Lower lobe of right lung (tissue), 2 donors: ENCODE data around the gene KRT35. TPM values are rescaled to one million over a fixed set of nuclear protein-coding genes. Genes with fewer than 3 reads are reported as not detected.

ENCODE experiments used
- ATAC-seq, 2 donors: fragments of 200-7000 bp; cut with Tn5 transposase; one replicate each; pipeline ENCODE4 v1.9.1; 2020 to 2022; ENCODE audit warnings: mild to moderate bottlenecking in 2 of 2, moderate library complexity in 2 of 2
- DNase-seq: peaks from one replicate; pipeline ENCODE4 v3.0.0-alpha.2; 2020
- H3K27ac ChIP-seq: fragments of 200-600 bp; one replicate; pipeline ENCODE4 v1.8.0; 2022
- H3K27me3 ChIP-seq: fragments of 200-600 bp; one replicate; pipeline ENCODE4 v1.8.0; 2022; ENCODE audit warnings: low read depth
- H3K36me3 ChIP-seq: fragments of 200-600 bp; one replicate; pipeline ENCODE4 v1.8.0; 2022; ENCODE audit warnings: mild to moderate bottlenecking
- H3K4me1 ChIP-seq: fragments of 200-600 bp; one replicate; pipeline ENCODE4 v1.8.0; 2022
- H3K4me3 ChIP-seq: fragments of 200-600 bp; one replicate; pipeline ENCODE4 v1.8.0; 2022; ENCODE audit warnings: mild to moderate bottlenecking
- H3K9me3 ChIP-seq: fragments of 200-600 bp; one replicate; pipeline ENCODE4 v1.8.0; 2022
- CTCF ChIP-seq: fragments of 200-600 bp; IDR thresholded peaks from one replicate; pipeline ENCODE4 v1.8.0; 2022; ENCODE audit warnings: antibody characterized with exemption, mild to moderate bottlenecking
- intact Hi-C: fragments of 100-400 bp; cut with DNase I; formaldehyde crosslinking; loops from one replicate; pipeline ENCODE4 v1.11.0; 2022
- total RNA-seq: library from RNA; stranded (reverse); fragmentation: NEBNext Ultra II Directional; extraction: Animal tissue kit (Norgen Biotek cat#: 25700); gene quantifications from one replicate; pipeline ENCODE4 v1.2.1, GENCODE V29; 2021
- donor health status: DM: no; HTN: yes; CAD: no; lungs with severe emphysema.

KRT35 gene
- total RNA-seq, 1 donor from 2014 or later, result not detected

- no peak overlapping the region for H3K4me3 ChIP-seq
- TF ChIP-seq CTCF, result no peak
- H3K36me3 ChIP-seq, result no peaks in the 10 kb centered on the region
- H3K9me3 ChIP-seq, result no peaks in the 10 kb centered on the region
- no peaks in the 10 kb centered on the region for H3K4me1 ChIP-seq
- H3K27me3 ChIP-seq, result no peaks in the 10 kb centered on the region
- DNase-seq (no peak), ATAC-seq (no peak)
- intact Hi-C loops, result no loop called here
- H3K27ac ChIP-seq, result no peak overlapping the region
Observed at GRCh38 chr17:41476866-41477815, 3.8 kb downstream of the KRT35 start.

GRCh38 chr17:41475421-41475820, 5.5 kb downstream of the KRT35 start:
- no peak overlapping the region for H3K27ac ChIP-seq
- intact Hi-C loops, result no loop called here
- DNase-seq (no peak), ATAC-seq (no peak)
- no peaks in the 10 kb centered on the region for H3K36me3 ChIP-seq
- no peaks in the 10 kb centered on the region for H3K27me3 ChIP-seq
- TF ChIP-seq CTCF, result no peak
- no peaks in the 10 kb centered on the region for H3K9me3 ChIP-seq
- no peak overlapping the region for H3K4me3 ChIP-seq
- H3K4me1 ChIP-seq, result no peaks in the 10 kb centered on the region

- Histone ChIP-seq H3K27ac (no peak overlapping the region), H3K4me1 (no peaks in the 10 kb centered on the region), H3K4me3 (no peak overlapping the region), H3K27me3 (no peaks in the 10 kb centered on the region), H3K36me3 (no peaks in the 10 kb centered on the region), H3K9me3 (no peaks in the 10 kb centered on the region)
- intact Hi-C loops, result no loop called here
- DNase-seq, result no peak
- TF ChIP-seq CTCF, result no peak
- no peak for ATAC-seq
Observed at GRCh38 chr17:41474863-41475262, 6.1 kb downstream of the KRT35 start.

GRCh38 chr17:41468346-41468745, 12.6 kb downstream of the KRT35 start:
- ATAC-seq (no peak), DNase-seq (no peak)
- intact Hi-C loops, result no loop called here
- H3K9me3 ChIP-seq, result peaks cover 4% of the 10 kb centered on the region
- H3K27me3 ChIP-seq, result no peaks in the 10 kb centered on the region
- no peak overlapping the region for H3K27ac ChIP-seq
- peaks cover 12% of the 10 kb centered on the region for H3K4me1 ChIP-seq
- H3K4me3 ChIP-seq, result no peak overlapping the region
- no peaks in the 10 kb centered on the region for H3K36me3 ChIP-seq
- no peak for TF ChIP-seq CTCF

GRCh38 chr17:41467561-41467960, 13.4 kb downstream of the KRT35 start:
- Histone ChIP-seq H3K4me1 (peaks cover 12% of the 10 kb centered on the region), H3K36me3 (no peaks in the 10 kb centered on the region), H3K27me3 (no peaks in the 10 kb centered on the region), H3K27ac (no peak overlapping the region), H3K4me3 (no peak overlapping the region), H3K9me3 (peaks cover 4% of the 10 kb centered on the region)
- no peak for DNase-seq
- intact Hi-C loops, result no loop called here
- TF ChIP-seq CTCF, result no peak
- no peak for ATAC-seq
